Hepatocyte (in vitro differentiated cells): Measurements from ENCODE around the gene OBSCN. TPM values are rescaled to one million over a fixed set of nuclear protein-coding genes. Genes with fewer than 3 reads are reported as not detected.

Source experiments
- DNase-seq: peaks from one replicate; pipeline ENCODE4 v3.0.0-alpha.2; 2016; ENCODE audit warnings: low spot score
- H2AFZ ChIP-seq: fragments of 200-600 bp; sonication (generic); 2 replicates; pipeline ENCODE4 v1.6.0; 2016; ENCODE audit warnings: antibody characterized with exemption, mild to moderate bottlenecking
- H3K27ac ChIP-seq: fragments of 200-600 bp; sonication (generic); 2 replicates; pipeline ENCODE4 v1.5.1; 2016; ENCODE audit warnings: mild to moderate bottlenecking
- H3K27me3 ChIP-seq: fragments of 200-600 bp; sonication (generic); 2 replicates; pipeline ENCODE4 v1.6.1; 2016
- H3K36me3 ChIP-seq: fragments of 200-600 bp; sonication (generic); replicated peaks from 2 replicates; pipeline ENCODE4 v1.5.1; 2016; ENCODE audit warnings: low read depth; ENCODE audit not compliant: insufficient read depth
- H3K4me1 ChIP-seq: fragments of 200-600 bp; sonication (generic); 2 replicates; pipeline ENCODE4 v1.5.1; 2016; ENCODE audit warnings: mild to moderate bottlenecking, moderate library complexity; ENCODE audit not compliant: insufficient read depth
- H3K4me2 ChIP-seq: fragments of 200-600 bp; sonication (generic); 2 replicates; pipeline ENCODE4 v1.6.0; 2016
- H3K4me3 ChIP-seq: fragments of 200-600 bp; sonication (generic); 2 replicates; pipeline ENCODE4 v1.5.1; 2016; ENCODE audit warnings: mild to moderate bottlenecking
- H3K79me2 ChIP-seq: fragments of 200-600 bp; sonication (generic); 2 replicates; pipeline ENCODE4 v1.6.0; 2017; ENCODE audit warnings: mild to moderate bottlenecking
- H3K9me2 ChIP-seq: fragments of 200-600 bp; sonication (generic); replicated peaks from 2 replicates; pipeline ENCODE4 v1.6.0; 2017; ENCODE audit warnings: mild to moderate bottlenecking; ENCODE audit not compliant: insufficient read depth
- H3K9me3 ChIP-seq: fragments of 200-600 bp; sonication (generic); 2 replicates; pipeline ENCODE4 v1.5.1; 2016; ENCODE audit warnings: low read depth, mild to moderate bottlenecking
- H4K20me1 ChIP-seq: fragments of 200-600 bp; sonication (generic); 2 replicates; pipeline ENCODE4 v1.6.0; 2016; ENCODE audit warnings: mild to moderate bottlenecking; ENCODE audit not compliant: insufficient read depth, poor library complexity, severe bottlenecking
- EZH2 ChIP-seq: fragments of 200-600 bp; sonication (generic); IDR thresholded peaks from 2 replicates; pipeline ENCODE4 v1.6.1; 2016; ENCODE audit warnings: antibody characterized with exemption, mild to moderate bottlenecking, borderline replicate concordance
- EZH2phosphoT487 ChIP-seq: fragments of 200-600 bp; sonication (generic); IDR thresholded peaks from one replicate; pipeline ENCODE4 v1.6.1; 2018; ENCODE audit warnings: antibody characterized with exemption, mild to moderate bottlenecking, low read depth, moderate library complexity; ENCODE audit not compliant: unreplicated experiment, severe bottlenecking
- WGBS: methylation state at CpG from one replicate; pipeline ENCODE4 v1.1.6; 2016; ENCODE audit warnings: low lambda C conversion rate; ENCODE audit errors: missing lambda C conversion rate; 5-methylcytosine and 5-hydroxymethylcytosine counted together
- polyA plus RNA-seq: library from polyadenylated mRNA; unstranded; fragments of >200 nt; fragmentation: Nextera tagmentation; extraction: Ambion mirVana; gene quantifications from 2 replicates; pipeline ENCODE4 v1.2.1, GENCODE V29; 2016
- total RNA-seq: library from RNA; depleted of rRNA; stranded (reverse); fragments of >200 nt; gene quantifications from 2 replicates; pipeline ENCODE4 v1.2.3, GENCODE V29; 2014
- TF ChIP-seq, protein P1 (sequence below): fragments of 200-600 bp; sonication (generic); IDR thresholded peaks from 2 replicates; pipeline ENCODE4 v1.5.1; 2016; ENCODE audit warnings: antibody characterized with exemption, mild to moderate bottlenecking; ENCODE audit not compliant: poor library complexity

Gene OBSCN
- total and polyA plus RNA-seq, 2 experiments from 2014 or later, result 15.0 to 22.4 TPM

DNA sequence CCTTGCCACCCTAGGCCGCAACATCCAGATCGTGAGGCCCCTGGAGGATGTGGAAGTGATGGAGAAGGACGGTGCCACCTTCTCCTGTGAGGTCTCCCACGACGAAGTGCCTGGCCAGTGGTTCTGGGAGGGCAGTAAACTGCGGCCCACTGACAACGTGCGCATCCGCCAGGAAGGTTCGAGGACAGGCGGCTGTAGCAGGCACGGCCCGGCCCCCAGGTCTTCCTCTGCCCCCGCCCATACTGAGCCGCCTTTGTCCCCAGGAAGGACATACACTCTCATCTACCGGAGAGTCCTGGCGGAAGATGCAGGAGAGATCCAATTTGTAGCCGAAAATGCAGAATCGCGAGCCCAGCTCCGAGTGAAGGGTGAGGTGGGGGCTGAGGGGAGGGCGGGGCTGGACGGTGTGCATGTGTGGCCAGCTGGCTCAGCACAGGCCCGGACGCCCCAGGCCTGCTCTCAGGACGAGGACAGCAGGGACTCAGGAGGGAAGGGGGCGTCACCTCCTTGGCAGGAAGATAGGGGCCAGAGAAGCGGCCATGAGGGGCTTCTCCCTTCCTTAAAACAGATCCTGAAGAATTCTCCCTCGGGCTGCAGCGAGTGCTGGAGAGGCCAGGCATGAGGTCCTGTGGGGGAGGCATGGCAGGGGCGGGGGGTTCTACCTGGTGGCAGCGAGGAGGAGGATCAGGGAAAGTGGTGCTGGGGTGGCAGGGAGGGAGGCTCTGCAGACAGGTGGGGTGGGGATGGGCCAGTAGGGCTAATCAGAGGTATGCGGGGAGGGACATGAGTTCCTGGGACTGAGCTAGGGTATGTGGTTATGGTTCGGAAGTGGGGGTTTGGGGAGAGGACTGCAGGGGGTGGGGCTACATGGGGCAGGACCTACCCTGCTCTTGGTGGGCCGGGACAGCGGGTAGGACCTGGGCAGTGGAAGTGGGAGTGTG lies 69.9 kb downstream of the OBSCN start:
- Histone ChIP-seq H3K27me3 (no peaks in the 10 kb centered on the region), H2AFZ (no peak overlapping the region), H3K9me3 (no peaks in the 10 kb centered on the region), H3K4me2 (no peak overlapping the region), H3K9me2 (no peaks in the 10 kb centered on the region), H3K4me1 (no peaks in the 10 kb centered on the region), H3K27ac (no peak overlapping the region), H3K79me2 (no peaks in the 10 kb centered on the region), H4K20me1 (no peaks in the 10 kb centered on the region), H3K36me3 (no peaks in the 10 kb centered on the region), H3K4me3 (no peak overlapping the region)
- DNase-seq, result no peak
- 96% methylated on average over 26 of the region's 36 CpGs for WGBS
- TF ChIP-seq, protein P1, sequence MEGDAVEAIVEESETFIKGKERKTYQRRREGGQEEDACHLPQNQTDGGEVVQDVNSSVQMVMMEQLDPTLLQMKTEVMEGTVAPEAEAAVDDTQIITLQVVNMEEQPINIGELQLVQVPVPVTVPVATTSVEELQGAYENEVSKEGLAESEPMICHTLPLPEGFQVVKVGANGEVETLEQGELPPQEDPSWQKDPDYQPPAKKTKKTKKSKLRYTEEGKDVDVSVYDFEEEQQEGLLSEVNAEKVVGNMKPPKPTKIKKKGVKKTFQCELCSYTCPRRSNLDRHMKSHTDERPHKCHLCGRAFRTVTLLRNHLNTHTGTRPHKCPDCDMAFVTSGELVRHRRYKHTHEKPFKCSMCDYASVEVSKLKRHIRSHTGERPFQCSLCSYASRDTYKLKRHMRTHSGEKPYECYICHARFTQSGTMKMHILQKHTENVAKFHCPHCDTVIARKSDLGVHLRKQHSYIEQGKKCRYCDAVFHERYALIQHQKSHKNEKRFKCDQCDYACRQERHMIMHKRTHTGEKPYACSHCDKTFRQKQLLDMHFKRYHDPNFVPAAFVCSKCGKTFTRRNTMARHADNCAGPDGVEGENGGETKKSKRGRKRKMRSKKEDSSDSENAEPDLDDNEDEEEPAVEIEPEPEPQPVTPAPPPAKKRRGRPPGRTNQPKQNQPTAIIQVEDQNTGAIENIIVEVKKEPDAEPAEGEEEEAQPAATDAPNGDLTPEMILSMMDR, result no peak
- TF ChIP-seq EZH2 (no peak), EZH2phosphoT487 (no peak)

DNA sequence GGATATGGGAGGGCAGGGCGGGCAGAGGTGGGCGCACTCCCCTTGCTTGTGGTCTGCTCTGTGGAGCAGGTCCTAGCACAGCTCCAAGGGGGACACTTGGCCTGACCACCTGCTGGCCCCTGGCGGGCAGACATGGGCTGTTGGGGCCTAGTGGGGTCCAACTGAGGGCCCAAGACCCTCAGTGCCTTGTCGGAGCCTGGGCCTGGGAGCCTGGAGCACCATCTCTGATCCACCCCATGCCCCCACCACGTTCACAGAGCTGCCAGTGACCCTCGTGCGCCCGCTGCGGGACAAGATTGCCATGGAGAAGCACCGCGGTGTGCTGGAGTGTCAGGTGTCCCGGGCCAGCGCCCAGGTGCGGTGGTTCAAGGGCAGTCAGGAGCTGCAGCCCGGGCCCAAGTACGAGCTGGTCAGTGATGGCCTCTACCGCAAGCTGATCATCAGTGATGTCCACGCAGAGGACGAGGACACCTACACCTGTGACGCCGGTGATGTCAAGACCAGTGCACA lies 70.6 kb downstream of the OBSCN start:
- H3K27me3 ChIP-seq, result no peaks in the 10 kb centered on the region
- no peaks in the 10 kb centered on the region for H3K9me2 ChIP-seq
- H3K4me2 ChIP-seq, result no peak overlapping the region
- H2AFZ ChIP-seq, result no peak overlapping the region
- no peaks in the 10 kb centered on the region for H3K79me2 ChIP-seq
- DNase-seq, result no peak
- no peaks in the 10 kb centered on the region for H4K20me1 ChIP-seq
- no peak for TF ChIP-seq EZH2phosphoT487
- no peak overlapping the region for H3K27ac ChIP-seq
- no peaks in the 10 kb centered on the region for H3K9me3 ChIP-seq
- 96% methylated on average over 19 of the region's 21 CpGs for WGBS
- H3K4me1 ChIP-seq, result no peaks in the 10 kb centered on the region
- H3K4me3 ChIP-seq, result no peak overlapping the region
- no peaks in the 10 kb centered on the region for H3K36me3 ChIP-seq

DNA sequence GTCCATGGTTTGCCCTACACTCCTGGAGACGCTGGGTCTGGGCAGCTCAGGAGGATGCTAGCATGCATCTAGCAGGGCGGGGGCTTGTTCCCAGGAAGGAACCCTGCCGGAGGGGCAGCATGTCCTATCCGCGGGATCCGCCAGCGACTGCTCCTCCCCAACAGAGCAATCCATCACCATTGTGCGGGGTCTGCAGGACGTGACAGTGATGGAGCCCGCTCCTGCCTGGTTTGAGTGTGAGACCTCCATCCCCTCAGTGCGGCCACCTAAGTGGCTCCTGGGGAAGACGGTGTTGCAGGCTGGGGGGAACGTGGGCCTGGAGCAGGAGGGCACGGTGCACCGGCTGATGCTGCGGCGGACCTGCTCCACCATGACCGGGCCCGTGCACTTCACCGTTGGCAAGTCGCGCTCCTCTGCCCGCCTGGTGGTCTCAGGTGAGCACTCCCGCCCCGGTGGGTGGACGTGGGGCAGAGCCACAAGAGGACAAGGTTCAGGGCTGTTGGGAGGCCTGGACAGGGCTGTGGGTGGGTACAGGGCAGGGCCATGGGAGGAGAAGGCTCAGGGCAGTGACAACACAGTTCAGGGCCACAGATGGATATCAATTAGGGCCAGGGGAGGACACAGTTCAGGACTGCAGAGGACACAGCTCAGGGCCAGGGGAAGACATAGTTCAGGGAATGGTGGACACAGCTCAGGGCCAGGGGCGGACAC lies 71.3 kb downstream of the OBSCN start:
- Histone ChIP-seq H3K9me2 (no peaks in the 10 kb centered on the region), H3K36me3 (no peaks in the 10 kb centered on the region), H3K79me2 (no peaks in the 10 kb centered on the region), H3K4me3 (no peak overlapping the region), H3K4me1 (no peaks in the 10 kb centered on the region), H3K27me3 (no peaks in the 10 kb centered on the region), H3K27ac (no peak overlapping the region), H3K4me2 (no peak overlapping the region), H4K20me1 (no peaks in the 10 kb centered on the region), H3K9me3 (no peaks in the 10 kb centered on the region), H2AFZ (no peak overlapping the region)
- TF ChIP-seq EZH2phosphoT487 (no peak), EZH2 (no peak)
- TF ChIP-seq, protein P1, result no peak
- WGBS, result 96% methylated on average over 26 of the region's 27 CpGs
- DNase-seq, result no peak

DNA sequence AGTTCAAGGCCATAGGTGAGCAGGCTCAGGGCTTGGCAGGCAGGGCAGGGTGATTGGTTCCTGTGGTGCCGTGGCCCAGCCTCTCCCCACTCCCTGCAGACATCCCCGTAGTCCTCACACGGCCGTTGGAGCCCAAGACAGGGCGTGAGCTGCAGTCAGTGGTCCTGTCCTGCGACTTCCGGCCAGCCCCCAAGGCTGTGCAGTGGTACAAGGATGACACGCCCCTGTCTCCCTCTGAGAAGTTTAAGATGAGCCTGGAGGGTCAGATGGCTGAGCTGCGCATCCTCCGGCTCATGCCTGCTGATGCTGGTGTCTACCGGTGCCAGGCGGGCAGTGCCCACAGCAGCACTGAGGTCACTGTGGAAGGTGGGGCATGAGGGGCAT lies 71.9 kb downstream of the OBSCN start:
- TF ChIP-seq, protein P1, result no peak
- TF ChIP-seq EZH2phosphoT487, result no peak
- TF ChIP-seq EZH2, result no peak
- Histone ChIP-seq H3K9me2 (no peaks in the 10 kb centered on the region), H3K9me3 (no peaks in the 10 kb centered on the region), H3K36me3 (no peaks in the 10 kb centered on the region), H3K4me3 (no peak overlapping the region), H4K20me1 (no peaks in the 10 kb centered on the region), H3K79me2 (no peaks in the 10 kb centered on the region), H3K27me3 (no peaks in the 10 kb centered on the region), H2AFZ (no peak overlapping the region), H3K27ac (no peak overlapping the region), H3K4me2 (no peak overlapping the region), H3K4me1 (no peaks in the 10 kb centered on the region)
- WGBS, result 95% methylated on average over 12 of the region's 12 CpGs
- no peak for DNase-seq
